Adrenal gland (tissue), 5 donors: ENCODE data around the gene SPRR3.

ENCODE experiments used
- CTCF ChIP-seq, 6 experiments: fragments of 450-650 bp in 4 of 6; fragments of 200-600 bp in 2 of 6; sonication (generic) in 1 of 6; IDR thresholded peaks; 1 replicate in 5 of 6; 2 replicates in 1 of 6; pipeline versions ENCODE4 v1.5.1 to v1.8.0; 2016 to 2021; ENCODE audit warnings: antibody characterized with exemption in 6 of 6, mild to moderate bottlenecking in 2 of 6, moderate library complexity in 1 of 6
- POLR2A ChIP-seq, 2 donors: fragments of 450-650 bp; IDR thresholded peaks; one replicate each; pipeline ENCODE4 v1.6.1; 2017; ENCODE audit warnings: antibody characterized with exemption in 2 of 2, mild to moderate bottlenecking in 2 of 2, moderate library complexity in 1 of 2
- donor health status: DM: no; HTN: no; CAD: no.

GRCh38 chr1:153024413-153024812 is 22.9 kb downstream of the SPRR3 start:
- no peak for TF ChIP-seq POLR2A (IDR thresholded peaks at IDR 0.05)
- TF ChIP-seq CTCF (IDR thresholded peaks at IDR 0.05): no peak
